ENCODE data around the gene ADAMTS17.

The ADAMTS17 gene

GRCh38 chr15:100218434-100218833 is 123.3 kb downstream of the ADAMTS17 start:
- H3K9me3 ChIP-seq (ENCODE audit: severe bottlenecking), result no peaks in the 10 kb centered on the region
- TF ChIP-seq CTCF (IDR thresholded peaks at IDR 0.05; ENCODE audit: low read depth, low read length), result no peak
- peaks cover 6% of the 10 kb centered on the region for H3K27me3 ChIP-seq (ENCODE audit: insufficient read depth, low read depth, severe bottlenecking)
- no peak for DNase-seq
- no peak overlapping the region for H3K27ac ChIP-seq
- no peak overlapping the region for H3K4me3 ChIP-seq (ENCODE audit: low read depth, low read length)
- no peaks in the 10 kb centered on the region for H3K36me3 ChIP-seq

GRCh38 chr15:100216182-100216581 is 125.6 kb downstream of the ADAMTS17 start:
- no peak overlapping the region for H3K27ac ChIP-seq
- TF ChIP-seq CTCF (IDR thresholded peaks at IDR 0.05; ENCODE audit: low read depth, low read length), result no peak
- no peak for DNase-seq

GRCh38 chr15:100215843-100216169 is 126.0 kb downstream of the ADAMTS17 start:
- no peak for DNase-seq
- Histone ChIP-seq H3K4me3 (ENCODE audit: low read depth, low read length) (no peak overlapping the region), H3K36me3 (no peaks in the 10 kb centered on the region), H3K9me3 (ENCODE audit: severe bottlenecking) (no peaks in the 10 kb centered on the region), H3K27me3 (ENCODE audit: insufficient read depth, low read depth, severe bottlenecking) (peaks cover 6% of the 10 kb centered on the region), H3K27ac (no peak overlapping the region)
- TF ChIP-seq CTCF (IDR thresholded peaks at IDR 0.05; ENCODE audit: low read depth, low read length), result no peak

More at GRCh38 chr15:100216182-100216581, 125.6 kb downstream of the ADAMTS17 start:
- no peaks in the 10 kb centered on the region for H3K36me3 ChIP-seq
- H3K4me3 ChIP-seq (ENCODE audit: low read depth, low read length), result no peak overlapping the region
- H3K27me3 ChIP-seq (ENCODE audit: insufficient read depth, low read depth, severe bottlenecking), result peaks cover 6% of the 10 kb centered on the region
- H3K9me3 ChIP-seq (ENCODE audit: severe bottlenecking), result no peaks in the 10 kb centered on the region

- no peak for TF ChIP-seq CTCF (IDR thresholded peaks at IDR 0.05; ENCODE audit: low read depth, low read length)
- Histone ChIP-seq H3K27ac (no peak overlapping the region), H3K36me3 (no peaks in the 10 kb centered on the region), H3K9me3 (ENCODE audit: severe bottlenecking) (no peaks in the 10 kb centered on the region), H3K4me3 (ENCODE audit: low read depth, low read length) (no peak overlapping the region), H3K27me3 (ENCODE audit: insufficient read depth, low read depth, severe bottlenecking) (peaks cover 6% of the 10 kb centered on the region)
- DNase-seq, result no peak
Measured at GRCh38 chr15:100215031-100215842, 126.5 kb downstream of the ADAMTS17 start.

- Histone ChIP-seq H3K4me3 (ENCODE audit: low read depth, low read length) (no peak overlapping the region), H3K27me3 (ENCODE audit: insufficient read depth, low read depth, severe bottlenecking) (peaks cover 3% of the 10 kb centered on the region), H3K9me3 (ENCODE audit: severe bottlenecking) (no peaks in the 10 kb centered on the region), H3K36me3 (no peaks in the 10 kb centered on the region), H3K27ac (no peak overlapping the region)
- TF ChIP-seq CTCF (IDR thresholded peaks at IDR 0.05; ENCODE audit: low read depth, low read length), result no peak
- no peak for DNase-seq
Measured at GRCh38 chr15:100211855-100212850, 129.6 kb downstream of the ADAMTS17 start.
